ENCODE data around the gene PLEKHG4. TPM values are rescaled to one million over a fixed set of nuclear protein-coding genes. Genes with fewer than 3 reads are reported as not detected.

PLEKHG4 gene
- total RNA-seq, 1 experiment from 2014 or later: 13.9 TPM

GRCh38 chr16:67326115-67326471, 46.8 kb downstream of the PLEKHG4 start:
- Mint-ChIP-seq H3K9me3 (no peaks in the 10 kb centered on the region; a peak in 1 of 5 replicates), H3K27ac (0 out of 7 replicates have a peak overlapping the region, but pooled peaks of 1 of the 3 experiments have one; percentile 4), H3K4me1 (peaks cover 6 to 7% of the 10 kb centered on the region in 2 experiments), H3K36me3 (ENCODE audit: insufficient read depth in 1 of 3, low read depth in 3 of 3) (no peaks in the 10 kb centered on the region), H3K27me3 (ENCODE audit: low read depth) (peaks cover 69% of the 10 kb centered on the region), H3K4me3 (peak overlapping the region; percentile 58 to 86)
- Histone ChIP-seq H3K27me3 (ENCODE audit: insufficient read depth, low read length) (peaks cover 3% of the 10 kb centered on the region), H3K9me3 (ENCODE audit: control insufficient read depth, low read depth, low read length) (no peaks in the 10 kb centered on the region), H3K79me2 (ENCODE audit: insufficient read depth, low read length) (no peaks in the 10 kb centered on the region), H2BK12ac (ENCODE audit: insufficient read length, low read depth, low read length) (no peak overlapping the region), H3T11ph (ENCODE audit: low read length) (no peak overlapping the region), H2BK15ac (ENCODE audit: low read depth, low read length) (no peak overlapping the region), H4K8ac (replicated peaks; ENCODE audit: insufficient read length, low read depth, low read length) (no peak overlapping the region), H3K4ac (ENCODE audit: low read depth, low read length) (no peak overlapping the region), H3K14ac (ENCODE audit: insufficient read depth, low read length) (no peak overlapping the region), H2BK5ac (ENCODE audit: insufficient read length, low read length) (no peak overlapping the region), H4K5ac (ENCODE audit: insufficient read length, low read depth, low read length) (no peak overlapping the region), H4K91ac (ENCODE audit: insufficient read length, low read depth, low read length) (no peak overlapping the region), H2BK120ac (ENCODE audit: low read depth, low read length, poor library complexity, severe bottlenecking) (no peak overlapping the region), H2BK20ac (ENCODE audit: low read depth, low read length, poor library complexity, severe bottlenecking) (no peak overlapping the region), H3K79me1 (ENCODE audit: insufficient read depth, low read depth, low read length, poor library complexity, severe bottlenecking) (no peaks in the 10 kb centered on the region), H3K4me2 (ENCODE audit: insufficient read depth, insufficient read length, low read length) (peak overlapping the region; percentile 80), H2AFZ (ENCODE audit: low read length) (peak overlapping the region; percentile 24), H3K56ac (ENCODE audit: insufficient read length, low read depth, low read length) (no peak overlapping the region), H4K20me1 (ENCODE audit: control insufficient read depth, insufficient read depth, insufficient read length) (no peaks in the 10 kb centered on the region), H2AK5ac (ENCODE audit: insufficient read length, low read length) (no peak overlapping the region), H3K4me1 (ENCODE audit: insufficient read depth, low read length) (no peaks in the 10 kb centered on the region), H3K18ac (ENCODE audit: insufficient read length, low read depth, low read length) (no peak overlapping the region), H3K9ac (ENCODE audit: extremely low read depth, insufficient read length, low read length) (no peak overlapping the region), H3K23ac (ENCODE audit: insufficient read length, low read depth, low read length) (no peak overlapping the region), H3K23me2 (ENCODE audit: insufficient read length, low read depth, low read length, poor library complexity, severe bottlenecking) (peaks cover 3% of the 10 kb centered on the region), H3K27ac (ENCODE audit: insufficient read length, low read depth, low read length) (no peak overlapping the region)
- DNase-seq: no peak
- WGBS (ENCODE audit: extremely low coverage, insufficient read length, low lambda C conversion rate): no CpG with 5 or more reads among the region's 11 CpGs
- TF ChIP-seq CTCF (conservative IDR thresholded peaks at IDR 0.05): no peak

All from H9 (cell line).